HepG2 (cell line): ENCODE measurements around the gene USP36. TPM values are rescaled to one million over a fixed set of nuclear protein-coding genes. Genes with fewer than 3 reads are reported as not detected.

Experiments used
- AHR ChIP-seq: IDR thresholded peaks from 2 replicates; pipeline ENCODE4 v1.6.1; 2018; ENCODE audit warnings: missing genetic modification reagents, missing compliant biosample characterization
- DR1 ChIP-seq: sonication (generic); formaldehyde crosslinking; IDR thresholded peaks from 2 replicates; pipeline ENCODE4 v1.8.0; 2021; ENCODE audit warnings: mild to moderate bottlenecking, missing genetic modification reagents, inconsistent platforms
- FOXJ3 ChIP-seq: sonication (generic); formaldehyde crosslinking; IDR thresholded peaks from 2 replicates; pipeline ENCODE4 v1.4.0; 2020; ENCODE audit warnings: missing genetic modification reagents, mild to moderate bottlenecking, borderline replicate concordance
- HNRNPH1 ChIP-seq: fragments of 200-400 bp; formaldehyde crosslinking; optimal IDR thresholded peaks from 2 replicates; pipeline ENCODE3; 2017; ENCODE audit warnings: mild to moderate bottlenecking, low read depth, low read length
- KLF13 ChIP-seq: sonication (generic); formaldehyde crosslinking; IDR thresholded peaks from 2 replicates; pipeline ENCODE4 v1.4.0; 2020; ENCODE audit warnings: mild to moderate bottlenecking, missing genetic modification reagents
- MBD4 ChIP-seq: IDR thresholded peaks from 2 replicates; pipeline ENCODE4 v1.6.1; 2012; ENCODE audit warnings: low read length, inconsistent platforms, borderline replicate concordance
- SP4 ChIP-seq: sonication (generic); formaldehyde crosslinking; IDR thresholded peaks from 2 replicates; pipeline ENCODE4 v1.8.1; 2023; ENCODE audit warnings: mild to moderate bottlenecking, missing genetic modification reagents
- SRSF9 ChIP-seq: fragments of 200-400 bp; formaldehyde crosslinking; IDR thresholded peaks from 2 replicates; pipeline ENCODE4 v1.6.1; 2018; ENCODE audit warnings: borderline replicate concordance, mild to moderate bottlenecking, low read depth, low read length; ENCODE audit not compliant: insufficient read depth, poor library complexity, severe bottlenecking
- ZFP36 ChIP-seq: fragments of 150-350 bp; IDR thresholded peaks from 2 replicates; pipeline ENCODE4 v1.6.1; 2018; ENCODE audit warnings: borderline replicate concordance, low read length, low read depth; ENCODE audit not compliant: partially characterized antibody
- ZFP62 ChIP-seq: sonication (generic); formaldehyde crosslinking; IDR thresholded peaks from 2 replicates; pipeline ENCODE4 v1.4.0; 2020; ENCODE audit warnings: missing genetic modification reagents
- ZNF180 ChIP-seq: sonication (generic); formaldehyde crosslinking; IDR thresholded peaks from 2 replicates; pipeline ENCODE4 v1.4.0; 2020; ENCODE audit warnings: low read depth, missing genetic modification reagents, borderline replicate concordance
- ZNF232 ChIP-seq: sonication (generic); formaldehyde crosslinking; IDR thresholded peaks from 2 replicates; pipeline ENCODE4 v1.4.0; 2020; ENCODE audit warnings: missing genetic modification reagents, borderline replicate concordance
- ZNF235 ChIP-seq: sonication (generic); formaldehyde crosslinking; IDR thresholded peaks from 2 replicates; pipeline ENCODE4 v1.8.1; 2023; ENCODE audit warnings: mild to moderate bottlenecking, missing genetic modification reagents, borderline replicate concordance
- ZNF552 ChIP-seq: sonication (generic); formaldehyde crosslinking; IDR thresholded peaks from 2 replicates; pipeline ENCODE4 v1.9.0; 2022; ENCODE audit warnings: missing genetic modification reagents, mild to moderate bottlenecking, borderline replicate concordance
- ZNF605 ChIP-seq: sonication (generic); formaldehyde crosslinking; IDR thresholded peaks from 2 replicates; pipeline ENCODE4 v1.8.0; 2022; ENCODE audit warnings: mild to moderate bottlenecking, missing genetic modification reagents
- ZNF724P ChIP-seq: sonication (generic); formaldehyde crosslinking; IDR thresholded peaks from 2 replicates; pipeline ENCODE4 v1.8.0; 2022; ENCODE audit warnings: missing genetic modification reagents, borderline replicate concordance
- polyA plus RNA-seq, 8 experiments: library from polyadenylated mRNA; depleted of rRNA in 3 of 8; stranded (reverse) in 7 of 8; unstranded in 1 of 8; fragments of >200 nt; fragmentation: Illumina TruSeq in 4 of 8; extraction: Trizol in 4 of 8; gene quantifications; 2 replicates each; pipeline versions ENCODE4 v1.2.1 to v1.2.3, GENCODE V29; 2011 to 2016; ENCODE audit warnings: low read depth in 4 of 8, missing spikeins in 1 of 8, mixed read lengths in 1 of 8; ENCODE audit not compliant: insufficient read depth in 1 of 8
- total RNA-seq, 5 experiments: library from RNA; depleted of rRNA; stranded (reverse); fragments of >200 nt; fragmentation: Illumina TruSeq; extraction: Trizol; gene quantifications; 2 replicates each; pipeline ENCODE4 v1.2.3, GENCODE V29; 2016; ENCODE audit warnings: low read depth in 1 of 5
- TF ChIP-seq, protein P1 (sequence below): sonication (generic); formaldehyde crosslinking; IDR thresholded peaks from 2 replicates; pipeline ENCODE4 v1.4.0; 2020; ENCODE audit warnings: missing genetic modification reagents
- TF ChIP-seq, protein P2 (sequence below): sonication (generic); formaldehyde crosslinking; IDR thresholded peaks from 2 replicates; pipeline ENCODE4 v1.4.0; 2020; ENCODE audit warnings: mild to moderate bottlenecking, missing genetic modification reagents
- TF ChIP-seq, protein P3 (sequence below): sonication (generic); formaldehyde crosslinking; IDR thresholded peaks from 2 replicates; pipeline ENCODE4 v1.4.0; 2020; ENCODE audit warnings: missing genetic modification reagents
- TF ChIP-seq, protein P4 (sequence below): IDR thresholded peaks from 2 replicates; pipeline ENCODE4 v1.6.1; 2016; ENCODE audit warnings: missing genetic modification reagents, missing compliant biosample characterization
- TF ChIP-seq, protein P5 (sequence below): sonication (generic); formaldehyde crosslinking; IDR thresholded peaks from 2 replicates; pipeline ENCODE4 v1.5.0; 2020; ENCODE audit warnings: mild to moderate bottlenecking, missing genetic modification reagents

The USP36 gene
- total and polyA plus RNA-seq, 2 of the 13 experiments (the other 11 are each of a cell fraction or from before 2014, with no cell fraction given): 29.6 to 45.9 TPM

DNA sequence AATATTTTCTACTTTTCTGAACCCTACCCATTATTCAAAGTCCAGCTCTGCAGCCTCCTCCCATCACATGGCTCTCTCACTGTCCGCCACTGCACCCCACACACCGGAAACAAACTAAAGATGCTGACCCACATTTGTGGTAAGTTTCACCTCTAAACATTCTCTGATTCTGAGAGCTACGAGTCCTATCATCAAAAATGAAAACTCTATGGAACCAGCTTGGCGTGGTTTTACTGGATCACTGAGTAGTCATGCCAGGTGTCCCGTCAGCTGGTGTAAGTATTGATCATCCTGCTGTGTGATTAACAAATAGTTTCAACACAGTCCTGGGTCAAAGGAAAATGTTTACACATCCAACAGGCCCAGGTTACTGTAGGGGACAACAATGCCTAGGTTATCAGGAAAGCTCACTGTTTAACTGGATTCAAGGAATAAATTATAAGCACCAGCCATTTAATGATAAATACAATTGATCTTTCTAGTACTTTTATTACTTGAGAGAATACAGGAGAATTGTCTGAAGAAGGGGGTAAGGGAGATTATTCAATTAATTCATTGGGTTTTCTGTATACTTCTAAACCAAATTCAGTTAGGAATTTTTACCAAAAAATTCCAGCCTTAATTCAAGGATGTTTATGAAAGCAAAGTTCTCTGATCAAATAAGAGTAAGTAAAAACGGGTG lies 92.4 kb downstream of the USP36 start (continued):
- TF ChIP-seq, protein P1, sequence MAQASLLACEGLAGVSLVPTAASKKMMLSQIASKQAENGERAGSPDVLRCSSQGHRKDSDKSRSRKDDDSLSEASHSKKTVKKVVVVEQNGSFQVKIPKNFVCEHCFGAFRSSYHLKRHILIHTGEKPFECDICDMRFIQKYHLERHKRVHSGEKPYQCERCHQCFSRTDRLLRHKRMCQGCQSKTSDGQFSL (CRISPR knock-in tag): 0 out of 2 replicates have a peak, but pooled peaks have one; percentile 37
- no peak for TF ChIP-seq DR1 (CRISPR knock-in tag)
- TF ChIP-seq, protein P2, sequence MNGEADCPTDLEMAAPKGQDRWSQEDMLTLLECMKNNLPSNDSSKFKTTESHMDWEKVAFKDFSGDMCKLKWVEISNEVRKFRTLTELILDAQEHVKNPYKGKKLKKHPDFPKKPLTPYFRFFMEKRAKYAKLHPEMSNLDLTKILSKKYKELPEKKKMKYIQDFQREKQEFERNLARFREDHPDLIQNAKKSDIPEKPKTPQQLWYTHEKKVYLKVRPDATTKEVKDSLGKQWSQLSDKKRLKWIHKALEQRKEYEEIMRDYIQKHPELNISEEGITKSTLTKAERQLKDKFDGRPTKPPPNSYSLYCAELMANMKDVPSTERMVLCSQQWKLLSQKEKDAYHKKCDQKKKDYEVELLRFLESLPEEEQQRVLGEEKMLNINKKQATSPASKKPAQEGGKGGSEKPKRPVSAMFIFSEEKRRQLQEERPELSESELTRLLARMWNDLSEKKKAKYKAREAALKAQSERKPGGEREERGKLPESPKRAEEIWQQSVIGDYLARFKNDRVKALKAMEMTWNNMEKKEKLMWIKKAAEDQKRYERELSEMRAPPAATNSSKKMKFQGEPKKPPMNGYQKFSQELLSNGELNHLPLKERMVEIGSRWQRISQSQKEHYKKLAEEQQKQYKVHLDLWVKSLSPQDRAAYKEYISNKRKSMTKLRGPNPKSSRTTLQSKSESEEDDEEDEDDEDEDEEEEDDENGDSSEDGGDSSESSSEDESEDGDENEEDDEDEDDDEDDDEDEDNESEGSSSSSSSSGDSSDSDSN (CRISPR knock-in tag): no peak
- TF ChIP-seq, protein P3, sequence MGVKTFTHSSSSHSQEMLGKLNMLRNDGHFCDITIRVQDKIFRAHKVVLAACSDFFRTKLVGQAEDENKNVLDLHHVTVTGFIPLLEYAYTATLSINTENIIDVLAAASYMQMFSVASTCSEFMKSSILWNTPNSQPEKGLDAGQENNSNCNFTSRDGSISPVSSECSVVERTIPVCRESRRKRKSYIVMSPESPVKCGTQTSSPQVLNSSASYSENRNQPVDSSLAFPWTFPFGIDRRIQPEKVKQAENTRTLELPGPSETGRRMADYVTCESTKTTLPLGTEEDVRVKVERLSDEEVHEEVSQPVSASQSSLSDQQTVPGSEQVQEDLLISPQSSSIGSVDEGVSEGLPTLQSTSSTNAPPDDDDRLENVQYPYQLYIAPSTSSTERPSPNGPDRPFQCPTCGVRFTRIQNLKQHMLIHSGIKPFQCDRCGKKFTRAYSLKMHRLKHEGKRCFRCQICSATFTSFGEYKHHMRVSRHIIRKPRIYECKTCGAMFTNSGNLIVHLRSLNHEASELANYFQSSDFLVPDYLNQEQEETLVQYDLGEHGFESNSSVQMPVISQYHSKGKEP (CRISPR knock-in tag): no peak
- peak; percentile 96; the same call in 1 of the 2 replicates for TF ChIP-seq FOXJ3 (CRISPR knock-in tag)
- TF ChIP-seq, protein P4, sequence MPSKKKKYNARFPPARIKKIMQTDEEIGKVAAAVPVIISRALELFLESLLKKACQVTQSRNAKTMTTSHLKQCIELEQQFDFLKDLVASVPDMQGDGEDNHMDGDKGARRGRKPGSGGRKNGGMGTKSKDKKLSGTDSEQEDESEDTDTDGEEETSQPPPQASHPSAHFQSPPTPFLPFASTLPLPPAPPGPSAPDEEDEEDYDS (CRISPR knock-in tag): no peak; the same call in 1 of the 2 replicates
- no peak for TF ChIP-seq HNRNPH1
- TF ChIP-seq, protein P5, sequence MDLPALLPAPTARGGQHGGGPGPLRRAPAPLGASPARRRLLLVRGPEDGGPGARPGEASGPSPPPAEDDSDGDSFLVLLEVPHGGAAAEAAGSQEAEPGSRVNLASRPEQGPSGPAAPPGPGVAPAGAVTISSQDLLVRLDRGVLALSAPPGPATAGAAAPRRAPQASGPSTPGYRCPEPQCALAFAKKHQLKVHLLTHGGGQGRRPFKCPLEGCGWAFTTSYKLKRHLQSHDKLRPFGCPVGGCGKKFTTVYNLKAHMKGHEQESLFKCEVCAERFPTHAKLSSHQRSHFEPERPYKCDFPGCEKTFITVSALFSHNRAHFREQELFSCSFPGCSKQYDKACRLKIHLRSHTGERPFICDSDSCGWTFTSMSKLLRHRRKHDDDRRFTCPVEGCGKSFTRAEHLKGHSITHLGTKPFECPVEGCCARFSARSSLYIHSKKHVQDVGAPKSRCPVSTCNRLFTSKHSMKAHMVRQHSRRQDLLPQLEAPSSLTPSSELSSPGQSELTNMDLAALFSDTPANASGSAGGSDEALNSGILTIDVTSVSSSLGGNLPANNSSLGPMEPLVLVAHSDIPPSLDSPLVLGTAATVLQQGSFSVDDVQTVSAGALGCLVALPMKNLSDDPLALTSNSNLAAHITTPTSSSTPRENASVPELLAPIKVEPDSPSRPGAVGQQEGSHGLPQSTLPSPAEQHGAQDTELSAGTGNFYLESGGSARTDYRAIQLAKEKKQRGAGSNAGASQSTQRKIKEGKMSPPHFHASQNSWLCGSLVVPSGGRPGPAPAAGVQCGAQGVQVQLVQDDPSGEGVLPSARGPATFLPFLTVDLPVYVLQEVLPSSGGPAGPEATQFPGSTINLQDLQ (CRISPR knock-in tag): no peak
- no peak for TF ChIP-seq ZNF724P (CRISPR knock-in tag)
- TF ChIP-seq SRSF9: no peak
- no peak for TF ChIP-seq ZFP36
- no peak for TF ChIP-seq ZNF552 (CRISPR knock-in tag)
- TF ChIP-seq ZNF232 (CRISPR knock-in tag): peak; percentile 73
- 0 out of 2 replicates have a peak, but pooled peaks have one; percentile 36 for TF ChIP-seq KLF13 (CRISPR knock-in tag)
- no peak for TF ChIP-seq AHR (CRISPR knock-in tag)
- TF ChIP-seq ZNF605: no peak
- no peak; the same call in 1 of the 2 replicates for TF ChIP-seq MBD4
- TF ChIP-seq ZNF235 (CRISPR knock-in tag): no peak
- TF ChIP-seq SP4 (CRISPR knock-in tag): no peak
- no peak for TF ChIP-seq ZNF180 (CRISPR knock-in tag)
- TF ChIP-seq ZFP62 (CRISPR knock-in tag): no peak
